GM12891 (cell line): ENCODE data around the gene OR51Q1.

Source experiments
- PAX5 ChIP-seq: IDR thresholded peaks from 2 replicates; pipeline ENCODE4 v1.6.1; 2011; ENCODE audit warnings: low read length, moderate library complexity, mild to moderate bottlenecking; ENCODE audit not compliant: insufficient read depth, severe bottlenecking
- POLR2A ChIP-seq: IDR thresholded peaks from 2 replicates; pipeline ENCODE4 v1.6.1; 2011; ENCODE audit warnings: low read depth, low read length, control low read depth
- POLR2AphosphoS5 ChIP-seq: IDR thresholded peaks from 2 replicates; pipeline ENCODE4 v1.6.1; 2011; ENCODE audit warnings: low read depth, low read length, control low read depth

DNA sequence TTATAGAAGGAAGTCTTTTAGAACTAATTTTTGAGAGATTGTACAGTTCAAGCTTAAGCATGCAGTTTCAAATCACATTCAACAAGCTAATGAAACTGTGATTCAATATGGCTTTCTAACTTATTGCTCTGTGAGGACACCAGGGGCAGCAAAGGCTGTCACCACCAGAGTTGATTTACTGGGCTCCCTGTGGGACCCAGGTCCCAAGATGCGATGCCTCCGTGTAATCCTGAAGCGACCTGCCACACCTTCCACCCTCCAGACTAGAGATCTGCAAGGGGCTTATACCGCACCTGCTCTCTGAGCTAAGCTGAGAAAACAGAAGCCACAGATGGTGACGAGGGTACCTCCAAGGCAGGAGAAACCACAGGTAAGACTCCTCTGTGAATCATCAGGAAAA lies 918 bp upstream of the OR51Q1 start:
- TF ChIP-seq POLR2A (no peak), POLR2AphosphoS5 (no peak), PAX5 (no peak)
